A673 (cell line): ENCODE data around the gene SYNE1. TPM values are rescaled to one million over a fixed set of nuclear protein-coding genes. Genes with fewer than 3 reads are reported as not detected.

ENCODE experiments used
- BruUV-seq: library from RNA; stranded (reverse); fragments of 400-500 nt; replicated peaks from 2 replicates; lab custom pipeline; 2021; lab: Mats Ljungman, UMichigan
- CTCF ChIA-PET: fragments of 300-600 bp; sonication (Branson Sonifier 250); formaldehyde crosslinking; loops from one replicate; lab custom pipeline; 2022; ENCODE audit warnings: antibody characterized with exemption; lab: Charles Lee
- POLR2A ChIA-PET: fragments of 300-600 bp; sonication (Branson Sonifier 250); formaldehyde crosslinking; loops from one replicate; lab custom pipeline; 2022; ENCODE audit warnings: antibody characterized with exemption; ENCODE audit not compliant: low non-redundant PET; lab: Charles Lee
- DNase-seq: peaks from one replicate; pipeline ENCODE4 v3.0.0-alpha.2; 2015; ENCODE audit warnings: low spot score
- H3K27ac ChIP-seq: fragments of 200-600 bp; sonication (generic); 2 replicates; pipeline ENCODE4 v1.5.1; 2016; ENCODE audit warnings: mixed run types, low read depth, mild to moderate bottlenecking, mixed read lengths, antibody characterized with exemption, low read length; ENCODE audit not compliant: poor library complexity, severe bottlenecking
- H3K27me3 ChIP-seq: fragments of 200-600 bp; sonication (generic); replicated peaks from 2 replicates; pipeline ENCODE4 v1.6.1; 2017; ENCODE audit warnings: mixed run types, low read depth, mild to moderate bottlenecking, mixed read lengths, antibody characterized with exemption, low read length; ENCODE audit not compliant: insufficient read depth, poor library complexity
- H3K36me3 ChIP-seq: fragments of 200-600 bp; sonication (generic); 2 replicates; pipeline ENCODE4 v1.6.1; 2016; ENCODE audit warnings: mixed run types, mild to moderate bottlenecking, mixed read lengths, antibody characterized with exemption, low read length; ENCODE audit not compliant: insufficient read depth, poor library complexity, severe bottlenecking
- H3K4me1 ChIP-seq: fragments of 200-600 bp; sonication (generic); 2 replicates; pipeline ENCODE4 v1.6.1; 2017; ENCODE audit warnings: mixed run types, mild to moderate bottlenecking, mixed read lengths, antibody characterized with exemption, low read length; ENCODE audit not compliant: insufficient read depth, poor library complexity, severe bottlenecking
- H3K4me3 ChIP-seq: fragments of 200-600 bp; sonication (generic); 2 replicates; pipeline ENCODE4 v1.5.1; 2016; ENCODE audit warnings: low read depth, mixed run types, mild to moderate bottlenecking, mixed read lengths, low read length; ENCODE audit not compliant: poor library complexity, severe bottlenecking
- H3K9me3 ChIP-seq: fragments of 200-600 bp; sonication (generic); 2 replicates; pipeline ENCODE4 v1.6.1; 2016; ENCODE audit warnings: mixed run types, low read depth, mild to moderate bottlenecking, mixed read lengths, antibody characterized with exemption, low read length; ENCODE audit not compliant: poor library complexity, severe bottlenecking
- EZH2 ChIP-seq: fragments of 200-600 bp; sonication (generic); IDR thresholded peaks from 2 replicates; pipeline ENCODE4 v1.6.1; 2017; ENCODE audit warnings: borderline replicate concordance, low read depth, mild to moderate bottlenecking, mixed read lengths, antibody characterized with exemption, low read length; ENCODE audit not compliant: poor library complexity, severe bottlenecking
- intact Hi-C: fragments of 100-400 bp; cut with micrococcal nuclease; formaldehyde crosslinking; loops from one replicate; pipeline ENCODE4 v1.10.0; 2022; ENCODE audit not compliant: unreplicated experiment
- total RNA-seq: library from RNA; stranded (reverse); gene quantifications from 2 replicates; pipeline ENCODE4 v1.2.3, GENCODE V29; 2021
- TF ChIP-seq, protein P1 (sequence below): fragments of 300-800, 200-600 bp; sonication (generic); conservative IDR thresholded peaks from 2 replicates; pipeline ENCODE4 v1.5.1; 2017; ENCODE audit warnings: low read depth, mild to moderate bottlenecking, antibody characterized with exemption, low read length, moderate library complexity, mixed read lengths

The SYNE1 gene
- total RNA-seq, 1 experiment from 2014 or later: 12.1 TPM

DNA sequence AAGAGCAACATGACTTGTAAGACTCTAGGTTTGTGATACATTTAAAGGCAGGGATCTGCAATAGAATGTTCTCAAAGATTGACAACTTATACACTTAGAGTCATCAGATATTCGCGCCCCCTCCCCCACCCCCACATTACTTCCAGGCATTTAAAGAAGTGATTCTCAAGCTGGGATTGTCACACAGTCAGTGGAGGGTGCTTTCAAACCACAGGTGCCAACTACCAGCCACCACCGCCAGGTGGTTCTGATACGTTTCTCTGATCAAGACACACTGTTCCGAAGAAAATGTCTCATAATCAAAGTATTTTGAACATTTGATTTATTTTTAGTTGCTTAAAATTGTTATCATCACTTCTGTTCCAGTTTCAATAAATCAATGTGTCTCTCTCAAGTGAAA is 472.2 kb downstream of the SYNE1 start:
- DNase-seq: no peak
- H3K27ac ChIP-seq: no peak overlapping the region
- H3K36me3 ChIP-seq: no peaks in the 10 kb centered on the region
- no peaks in the 10 kb centered on the region for H3K9me3 ChIP-seq
- POLR2A ChIA-PET: no interaction called here
- H3K4me1 ChIP-seq: no peaks in the 10 kb centered on the region
- H3K4me3 ChIP-seq: no peak overlapping the region
- H3K27me3 ChIP-seq: no peaks in the 10 kb centered on the region
- no peak for TF ChIP-seq EZH2
- TF ChIP-seq, protein P1, sequence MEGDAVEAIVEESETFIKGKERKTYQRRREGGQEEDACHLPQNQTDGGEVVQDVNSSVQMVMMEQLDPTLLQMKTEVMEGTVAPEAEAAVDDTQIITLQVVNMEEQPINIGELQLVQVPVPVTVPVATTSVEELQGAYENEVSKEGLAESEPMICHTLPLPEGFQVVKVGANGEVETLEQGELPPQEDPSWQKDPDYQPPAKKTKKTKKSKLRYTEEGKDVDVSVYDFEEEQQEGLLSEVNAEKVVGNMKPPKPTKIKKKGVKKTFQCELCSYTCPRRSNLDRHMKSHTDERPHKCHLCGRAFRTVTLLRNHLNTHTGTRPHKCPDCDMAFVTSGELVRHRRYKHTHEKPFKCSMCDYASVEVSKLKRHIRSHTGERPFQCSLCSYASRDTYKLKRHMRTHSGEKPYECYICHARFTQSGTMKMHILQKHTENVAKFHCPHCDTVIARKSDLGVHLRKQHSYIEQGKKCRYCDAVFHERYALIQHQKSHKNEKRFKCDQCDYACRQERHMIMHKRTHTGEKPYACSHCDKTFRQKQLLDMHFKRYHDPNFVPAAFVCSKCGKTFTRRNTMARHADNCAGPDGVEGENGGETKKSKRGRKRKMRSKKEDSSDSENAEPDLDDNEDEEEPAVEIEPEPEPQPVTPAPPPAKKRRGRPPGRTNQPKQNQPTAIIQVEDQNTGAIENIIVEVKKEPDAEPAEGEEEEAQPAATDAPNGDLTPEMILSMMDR: no peak
- intact Hi-C loops: no loop called here
- BruUV-seq: no TSS peak
- CTCF ChIA-PET: no interaction called here

DNA sequence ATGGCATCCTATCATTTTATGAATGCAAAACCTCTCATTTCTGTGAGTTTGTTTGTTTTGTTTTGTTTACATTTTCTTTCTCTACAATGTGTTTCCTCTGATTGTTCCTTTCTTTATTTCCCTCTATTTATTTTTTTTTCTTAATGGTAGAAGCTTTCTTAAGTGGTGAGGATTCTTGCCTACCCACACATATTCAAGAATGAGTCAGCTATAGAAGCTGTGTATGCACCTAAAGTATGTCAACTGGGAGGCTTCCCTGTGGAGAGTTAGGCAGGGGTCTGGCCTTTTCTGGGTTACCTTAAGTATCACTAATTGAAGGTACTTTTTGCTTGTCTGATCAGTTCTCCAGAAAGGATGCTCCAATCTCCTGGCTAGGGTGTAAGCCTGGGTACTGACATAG is 475.7 kb downstream of the SYNE1 start:
- Histone ChIP-seq H3K27me3 (no peaks in the 10 kb centered on the region), H3K4me3 (no peak overlapping the region), H3K36me3 (no peaks in the 10 kb centered on the region), H3K4me1 (no peaks in the 10 kb centered on the region), H3K27ac (no peak overlapping the region), H3K9me3 (no peaks in the 10 kb centered on the region)
- intact Hi-C loops: no loop called here
- no peak for TF ChIP-seq EZH2
- TF ChIP-seq, protein P1: no peak
- no TSS peak for BruUV-seq
- ChIA-PET CTCF (no interaction called here), POLR2A (no interaction called here)
- DNase-seq: no peak

DNA sequence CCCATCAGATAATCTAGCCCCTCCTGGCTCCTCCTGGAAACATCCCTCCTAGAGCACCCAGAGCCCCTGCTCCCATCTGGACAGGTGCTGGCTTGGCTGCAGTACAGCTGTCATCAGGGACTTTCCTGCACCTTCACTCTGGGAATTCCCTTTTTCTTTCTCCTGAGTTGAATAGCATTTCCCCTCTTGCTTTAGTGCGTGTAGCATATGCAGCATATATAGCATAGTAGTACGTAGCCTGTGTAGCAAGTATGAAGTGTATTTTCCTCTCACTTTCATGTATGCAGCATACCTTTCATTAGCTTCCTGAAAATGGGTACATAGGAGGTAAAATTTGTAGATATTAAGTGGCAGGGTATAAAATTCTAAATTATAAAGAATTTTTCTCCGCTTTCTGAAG is 476.8 kb downstream of the SYNE1 start:
- Histone ChIP-seq H3K36me3 (no peaks in the 10 kb centered on the region), H3K4me3 (no peak overlapping the region), H3K27me3 (no peaks in the 10 kb centered on the region), H3K9me3 (no peaks in the 10 kb centered on the region), H3K27ac (no peak overlapping the region), H3K4me1 (no peaks in the 10 kb centered on the region)
- POLR2A ChIA-PET: no interaction called here
- CTCF ChIA-PET: no interaction called here
- no peak for TF ChIP-seq EZH2
- TF ChIP-seq, protein P1: no peak
- BruUV-seq: no TSS peak
- no peak for DNase-seq
- intact Hi-C loops: no loop called here
